Measurements from ENCODE around the gene PHYH.
A peak's percentile ranks its signal among the peaks of the same experiment; 100 is the strongest.
"Not testable (repeated sequence)": the region's sequence is repeated elsewhere in the genome, so short reads cannot be mapped to it uniquely, and the experiment has no call there.

The PHYH gene

GRCh38 chr10:13319166-13319565, 19.3 kb upstream of the PHYH start:
- no peak for DNase-seq

GRCh38 chr10:13317474-13317873, 17.6 kb upstream of the PHYH start:
- DNase-seq: no peak

DNA sequence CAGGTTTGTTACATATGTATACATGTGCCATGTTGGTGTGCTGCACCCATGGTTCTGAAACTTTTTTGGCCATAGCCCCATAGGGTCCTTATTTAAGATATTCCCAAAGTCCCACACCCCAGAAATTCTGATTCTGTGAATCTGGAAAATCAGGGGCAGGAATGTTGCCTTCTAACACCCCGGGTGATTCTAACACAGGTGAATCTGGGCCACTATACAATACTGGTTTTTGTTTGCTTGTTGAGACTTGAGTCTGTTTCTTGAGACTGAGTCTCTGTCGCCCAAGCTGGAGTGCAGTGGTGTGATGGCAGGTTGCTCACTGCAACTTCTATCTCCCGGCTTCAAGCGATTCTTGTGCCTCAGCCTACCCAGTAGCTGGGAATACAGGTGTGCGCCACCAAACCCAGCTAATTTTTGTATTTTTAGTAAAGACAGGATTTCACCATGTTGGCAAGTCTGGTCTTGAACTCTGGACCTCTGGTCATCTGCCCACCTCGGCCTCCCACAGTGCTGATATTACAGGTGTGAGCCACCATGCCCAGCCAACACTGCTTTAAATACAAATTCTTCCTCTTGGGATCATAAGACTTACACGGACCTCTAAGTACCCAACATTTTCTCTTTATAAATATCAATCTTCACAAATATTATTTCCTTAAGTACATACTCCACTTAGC, 16.9 kb upstream of the PHYH start:
- DNase-seq: no peak

- DNase-seq: no peak
These were observed 15.5 kb upstream of the PHYH start for GRCh38 chr10:13315361-13315760.

GRCh38 chr10:13311177-13311575, 11.3 kb upstream of the PHYH start:
- DNase-seq: no peak

DNA sequence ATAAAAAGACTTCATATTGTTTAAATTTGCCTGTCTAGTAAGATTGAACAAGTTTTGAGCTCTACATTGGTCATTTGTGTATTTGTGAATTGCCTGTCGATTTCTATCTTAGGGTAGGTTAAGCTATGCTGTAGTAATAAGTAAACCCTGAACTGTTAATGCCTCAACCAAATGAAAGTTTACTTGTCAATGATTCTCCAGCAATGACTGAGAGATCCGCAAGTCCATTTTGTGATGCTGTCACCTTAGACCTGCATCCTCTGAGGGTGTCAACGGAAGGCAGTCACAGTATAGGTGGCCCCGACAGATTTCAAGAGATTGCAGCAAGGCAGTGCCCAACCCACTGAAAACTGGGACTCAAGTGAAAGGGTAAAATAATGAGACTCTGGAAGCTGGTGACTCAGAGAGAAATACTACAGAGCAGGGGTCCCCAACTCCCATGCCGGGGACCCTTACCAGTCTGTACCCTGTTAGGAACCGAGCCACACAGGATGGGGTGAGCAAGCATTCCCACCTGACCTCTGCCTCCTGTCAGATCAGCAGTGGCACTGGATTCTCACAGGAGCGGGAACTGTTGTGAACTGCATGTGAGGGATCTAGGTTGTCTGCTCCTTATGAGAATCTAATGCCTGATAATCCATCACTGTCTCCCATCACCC, 10.8 kb upstream of the PHYH start:
- no peak for DNase-seq

- no peak for DNase-seq
These were observed 9.9 kb upstream of the PHYH start for GRCh38 chr10:13309792-13310191.

DNA sequence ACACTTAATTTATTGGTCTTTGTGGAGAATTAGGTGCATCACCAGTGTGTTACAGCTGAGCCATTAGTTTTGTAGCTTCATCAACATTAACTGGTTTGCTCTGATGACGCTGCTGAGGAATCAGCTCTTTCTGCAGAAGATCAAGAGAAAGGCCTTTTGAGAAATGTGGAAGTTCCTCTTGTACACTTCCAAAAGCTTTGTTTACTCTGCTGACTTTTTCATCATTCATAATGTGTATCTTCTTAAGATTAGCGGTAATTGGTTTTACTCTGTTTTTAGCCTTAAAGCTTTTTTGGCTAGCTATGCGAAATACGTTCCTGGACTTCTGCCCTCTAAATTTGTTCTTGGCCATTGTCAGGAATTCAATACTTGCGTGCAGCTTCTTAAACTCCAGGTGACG, 8.2 kb upstream of the PHYH start:
- DNase-seq: no peak

DNA sequence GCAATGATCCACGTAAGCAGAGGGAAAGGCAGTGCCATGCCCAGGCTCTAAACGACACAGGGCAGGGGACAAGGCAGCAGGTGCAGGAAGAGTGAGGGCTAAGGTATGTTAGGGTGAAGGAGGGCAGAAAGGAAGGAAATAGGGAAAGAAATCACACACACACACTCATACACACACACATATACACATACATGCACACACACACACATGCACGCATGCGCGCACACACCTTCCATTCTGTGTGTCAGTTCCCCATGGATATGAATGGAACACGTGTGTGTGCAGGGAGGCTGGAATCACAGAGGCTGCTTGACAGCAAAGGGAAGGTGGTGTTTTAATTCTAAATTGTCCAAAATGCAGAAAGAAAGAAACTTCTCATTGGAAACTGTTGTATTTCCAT, 6.2 kb upstream of the PHYH start:
- no peak for DNase-seq

- no peak for DNase-seq
These were observed 3.1 kb upstream of the PHYH start for GRCh38 chr10:13302821-13303555.

GRCh38 chr10:13298748-13299436, 972 bp downstream of the PHYH start:
- no peak for DNase-seq

- no peak for DNase-seq
These were observed 3.4 kb downstream of the PHYH start for GRCh38 chr10:13296476-13296875.

DNA sequence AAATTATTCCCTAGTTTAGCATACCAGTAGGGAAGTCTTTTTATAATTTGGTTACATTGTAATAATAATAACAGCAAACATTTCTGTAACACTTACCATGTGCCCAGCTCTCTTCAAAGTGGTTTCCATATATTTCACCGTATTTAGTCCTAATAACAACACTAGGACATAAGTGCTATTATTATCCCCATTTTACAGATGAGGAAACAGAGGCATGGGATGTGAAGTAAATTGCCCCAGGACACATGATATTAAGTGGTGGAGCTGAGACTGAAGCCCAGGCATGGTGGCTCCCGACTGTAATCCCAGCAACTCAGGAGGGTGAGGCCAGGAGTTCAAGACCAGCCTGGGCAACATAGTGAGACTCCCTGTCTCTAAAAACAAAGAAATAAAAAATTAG, 5.1 kb downstream of the PHYH start:
- no peak for DNase-seq

- no peak for DNase-seq
These were observed 7.8 kb downstream of the PHYH start for GRCh38 chr10:13291821-13292773.

- no peak for DNase-seq
These were observed 8.8 kb downstream of the PHYH start for GRCh38 chr10:13291061-13291460.

DNA sequence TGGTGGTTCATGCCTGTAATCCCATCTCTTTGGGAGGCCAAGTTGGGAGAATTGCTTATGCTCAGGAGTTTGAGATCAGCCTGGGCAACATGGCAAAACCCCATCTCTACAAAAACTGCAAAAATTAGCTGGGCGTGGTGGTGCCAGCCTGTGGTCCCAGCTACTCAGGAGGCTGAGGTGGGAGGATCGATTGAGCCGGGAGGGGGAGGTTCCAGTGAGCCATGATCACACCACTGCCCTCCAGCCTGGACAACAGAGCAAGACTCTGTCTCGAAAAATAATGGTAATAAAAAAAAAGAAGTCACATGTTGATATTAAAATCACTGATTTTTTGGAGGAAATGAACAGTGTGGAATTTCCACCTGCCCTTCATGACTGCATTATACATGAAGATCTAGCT, 15.8 kb downstream of the PHYH start:
- DNase-seq: no peak

DNA sequence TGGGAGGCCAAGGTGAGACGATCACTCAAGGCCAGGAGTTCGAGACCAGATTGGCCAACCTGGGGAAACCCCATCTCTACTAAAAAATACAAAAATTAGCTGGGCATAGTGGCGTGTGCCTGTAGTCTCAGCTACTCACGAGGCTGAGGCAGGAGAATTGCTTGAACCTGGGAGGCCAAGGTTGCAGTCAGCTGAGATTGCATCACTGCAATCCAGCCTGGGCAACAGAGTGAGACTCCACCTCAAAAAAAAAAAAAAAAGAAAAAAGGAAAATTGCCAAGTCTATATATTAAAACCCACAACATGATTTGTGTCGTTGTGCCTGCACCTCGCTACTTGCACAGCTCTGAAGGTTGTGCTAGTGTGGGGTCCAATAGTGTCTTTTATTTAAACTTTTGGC, 17.5 kb downstream of the PHYH start:
- not testable (repeated sequence) for DNase-seq

DNA sequence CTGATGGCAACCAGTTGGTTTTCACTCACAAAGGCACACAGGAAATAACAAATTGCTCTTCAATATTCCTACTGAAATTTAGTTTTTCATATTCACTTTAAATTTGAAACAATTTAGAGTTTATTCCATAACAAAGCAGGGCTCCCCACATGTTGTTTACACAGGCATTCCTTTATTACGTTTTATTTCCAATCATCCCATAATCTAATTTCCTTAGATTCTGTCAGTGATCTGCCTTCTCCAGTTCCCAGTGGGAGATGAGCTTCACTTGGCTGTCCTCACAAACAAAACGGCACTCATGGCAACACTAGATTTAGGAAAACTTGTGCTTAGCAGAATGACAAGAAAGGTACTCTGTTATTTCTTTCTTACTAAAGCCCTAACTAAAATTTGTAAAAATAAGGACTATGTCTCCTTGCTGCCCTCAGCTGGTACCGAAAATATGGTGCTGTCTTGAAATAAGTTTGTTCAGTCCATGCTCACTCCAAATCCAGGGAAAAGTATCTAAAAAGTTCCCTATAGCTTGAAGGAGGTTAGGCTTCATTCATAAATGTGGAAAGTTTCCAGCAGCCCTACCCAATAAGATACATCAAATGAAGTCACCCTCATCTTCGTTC, 23.0 kb downstream of the PHYH start:
- no peak for DNase-seq

GRCh38 chr10:13276146-13276545, 23.7 kb downstream of the PHYH start:
- not testable (repeated sequence) for DNase-seq

- DNase-seq: no peak
These were observed 27.7 kb downstream of the PHYH start for GRCh38 chr10:13272164-13272571.

GRCh38 chr10:13271552-13272163, 28.2 kb downstream of the PHYH start:
- peak; percentile 59 to 63 for DNase-seq
